Ishikawa (cell line): Measurements from ENCODE around the gene ENDOD1.

Experiments used
- CEBPB ChIP-seq: IDR thresholded peaks from 2 replicates; pipeline ENCODE4 v1.6.1; 2012
- TCF12 ChIP-seq: IDR thresholded peaks from 2 replicates; pipeline ENCODE4 v1.6.1; 2012; ENCODE audit warnings: low read depth
- USF1 ChIP-seq: IDR thresholded peaks from 2 replicates; pipeline ENCODE4 v1.6.1; 2012

- TF ChIP-seq TCF12, result no peak
- no peak for TF ChIP-seq CEBPB
- no peak for TF ChIP-seq USF1
Measured at GRCh38 chr11:95104856-95105255, 15.2 kb downstream of the ENDOD1 start.
